ENCODE data around the gene CD28. TPM values are rescaled to one million over a fixed set of nuclear protein-coding genes. Genes with fewer than 3 reads are reported as not detected.
"Not testable (repeated sequence)": the region's sequence is repeated elsewhere in the genome, so short reads cannot be mapped to it uniquely, and the experiment has no call there.

Gene CD28
- total and polyA plus RNA-seq, 9 of the 15 experiments (the other 6 are each of a cell fraction or from before 2014, with no cell fraction given) = 0.01 to 0.11 TPM; not detected in 7

GRCh38 chr2:203777030-203777429 lies 70.6 kb downstream of the CD28 start (continued):
- TF ChIP-seq ZNF449 (CRISPR knock-in tag; IDR thresholded peaks at IDR 0.05) (no peak), ZNF24 (IDR thresholded peaks at IDR 0.05) (no peak)

- H3K9ac ChIP-seq (ENCODE audit: insufficient read depth in 1 of 2, low read depth in 2 of 2, low read length in 2 of 2); H4K20me1 ChIP-seq (replicated peaks; ENCODE audit: control insufficient read depth, insufficient read depth, low read length); FAIRE-seq; H3K79me2 ChIP-seq (ENCODE audit: control insufficient read depth, insufficient read depth, low read length); POLR2A ChIA-PET; H3K9me1 ChIP-seq (ENCODE audit: control insufficient read depth, insufficient read depth, low read length); H3K4me1 ChIP-seq (replicated peaks in 1 of 2; ENCODE audit: control insufficient read depth in 2 of 2, insufficient read depth in 2 of 2, low read length in 2 of 2); H3K27ac ChIP-seq (ENCODE audit: extremely low read depth, low read depth, low read length); BruUV-seq (replicated peaks); H3K4me2 ChIP-seq (ENCODE audit: insufficient read depth, low read length); intact Hi-C loops (cut with micrococcal nuclease); H2AFZ ChIP-seq (ENCODE audit: low read depth, low read length); H3K27me3 ChIP-seq (ENCODE audit: control insufficient read depth in 2 of 2, insufficient read depth in 2 of 2, low read length in 2 of 2); H3K4me3 ChIP-seq; CTCF ChIA-PET (ENCODE audit: low intra/inter-chr PET ratio); H3K9me3 ChIP-seq (replicated peaks; ENCODE audit: control insufficient read depth, insufficient read depth, low read depth, low read length); DNase-seq (ENCODE audit: extremely low read depth in 1 of 4, low spot score in 3 of 4); H3K36me3 ChIP-seq (ENCODE audit: control insufficient read depth, insufficient read depth, low read length); ATAC-seq; in situ Hi-C loops (cut with MboI): not testable (repeated sequence)
- WGBS (ENCODE audit: insufficient coverage, low coverage, missing lambda C conversion rate) = 0% methylated on average over 4 of the region's 4 CpGs
Measured at GRCh38 chr2:203779477-203780073, 73.1 kb downstream of the CD28 start.

- intact Hi-C loops (cut with micrococcal nuclease) (no loop called here), in situ Hi-C loops (cut with MboI) (no loop called here)
- Histone ChIP-seq H3K9me1 (ENCODE audit: control insufficient read depth, insufficient read depth, low read length) (no peaks in the 10 kb centered on the region), H3K9me3 (replicated peaks; ENCODE audit: control insufficient read depth, insufficient read depth, low read depth, low read length) (no peaks in the 10 kb centered on the region), H3K4me3 (no peak overlapping the region), H3K4me2 (ENCODE audit: insufficient read depth, low read length) (no peak overlapping the region), H3K9ac (ENCODE audit: insufficient read depth in 1 of 2, low read depth in 2 of 2, low read length in 2 of 2) (no peak overlapping the region), H4K20me1 (replicated peaks; ENCODE audit: control insufficient read depth, insufficient read depth, low read length) (no peaks in the 10 kb centered on the region), H3K79me2 (ENCODE audit: control insufficient read depth, insufficient read depth, low read length) (no peaks in the 10 kb centered on the region), H3K4me1 (replicated peaks in 1 of 2; ENCODE audit: control insufficient read depth in 2 of 2, insufficient read depth in 2 of 2, low read length in 2 of 2) (no peaks in the 10 kb centered on the region), H3K27ac (ENCODE audit: extremely low read depth, low read depth, low read length) (no peak overlapping the region), H3K27me3 (ENCODE audit: control insufficient read depth in 2 of 2, insufficient read depth in 2 of 2, low read length in 2 of 2) (peaks cover 0 to 3% of the 10 kb centered on the region in 2 experiments; a peak in 2 of 5 replicates), H2AFZ (ENCODE audit: low read depth, low read length) (no peak overlapping the region), H3K36me3 (ENCODE audit: control insufficient read depth, insufficient read depth, low read length) (no peaks in the 10 kb centered on the region)
- CTCF ChIA-PET (ENCODE audit: low intra/inter-chr PET ratio) = no interaction called here
- no peak for DNase-seq (ENCODE audit: extremely low read depth in 1 of 4, low spot score in 3 of 4)
- no peak for FAIRE-seq
- POLR2A ChIA-PET = no interaction called here
- no TSS peak for BruUV-seq (replicated peaks)
- ATAC-seq = no peak
- TF ChIP-seq CHCHD3 (CRISPR knock-in tag; IDR thresholded peaks at IDR 0.05) = no peak
- no peak for TF ChIP-seq USF2 (CRISPR knock-in tag; IDR thresholded peaks at IDR 0.05)
- TF ChIP-seq MTA2 (IDR thresholded peaks at IDR 0.05; ENCODE audit: low read depth) = no peak
- TF ChIP-seq ZNF217 (CRISPR knock-in tag; IDR thresholded peaks at IDR 0.05) = no peak
- TF ChIP-seq KLF13 (tag; IDR thresholded peaks at IDR 0.05; ENCODE audit: borderline replicate concordance, low read depth) = no peak
Measured at GRCh38 chr2:203780231-203780630, 73.8 kb downstream of the CD28 start.

Data from K562 (cell line).